ENCODE data around the gene TMEM232.

The TMEM232 gene

DNA sequence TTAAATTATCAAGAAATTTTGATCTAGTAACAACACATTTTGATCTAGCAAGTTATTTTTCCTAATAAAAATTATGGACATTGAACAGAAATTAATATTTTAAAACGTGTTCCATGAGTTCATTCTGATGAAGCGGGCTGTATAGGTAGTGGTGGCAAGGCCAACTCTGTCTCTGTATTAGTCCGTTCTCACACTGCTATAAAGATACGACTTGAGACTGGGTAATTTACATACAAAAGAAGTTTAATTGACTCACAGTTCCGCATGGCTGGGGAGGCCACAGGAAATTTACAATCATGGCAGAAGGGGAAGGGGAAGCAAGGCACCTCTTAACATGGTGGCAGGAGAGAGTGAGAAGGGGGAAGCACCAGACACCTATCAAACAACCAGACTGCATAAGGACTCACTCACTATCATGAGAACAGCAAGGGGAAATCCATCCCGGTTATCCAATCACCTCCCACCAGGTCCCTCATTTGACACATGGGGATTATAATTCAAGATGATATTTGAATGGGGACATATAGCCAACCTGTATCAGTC, 61.2 kb downstream of the TMEM232 start:
- Histone ChIP-seq H3F3A (ENCODE audit: control insufficient read depth, insufficient read depth) (no peaks in the 10 kb centered on the region), H4K20me1 (ENCODE audit: control insufficient read depth, insufficient read depth, low read depth, low read length) (no peaks in the 10 kb centered on the region), H3K4me1 (ENCODE audit: control insufficient read depth, low read length) (peaks cover 12% of the 10 kb centered on the region), H3K9me2 (replicated peaks; ENCODE audit: control insufficient read depth, low read length) (no peaks in the 10 kb centered on the region), H3K36me3 (ENCODE audit: control insufficient read depth, low read length) (no peaks in the 10 kb centered on the region), H3K27me3 (ENCODE audit: control insufficient read depth, low read length) (no peaks in the 10 kb centered on the region), H3K4me3 (ENCODE audit: low read length) (no peak overlapping the region), H3K4me2 (ENCODE audit: low read length) (no peak overlapping the region), H3K79me2 (ENCODE audit: control insufficient read depth, low read length) (no peaks in the 10 kb centered on the region), H3K9me3 (ENCODE audit: control insufficient read depth, insufficient read depth, low read length) (no peaks in the 10 kb centered on the region), H3K27ac (ENCODE audit: low read depth, low read length) (no peak overlapping the region)
- TF ChIP-seq, protein P1, sequence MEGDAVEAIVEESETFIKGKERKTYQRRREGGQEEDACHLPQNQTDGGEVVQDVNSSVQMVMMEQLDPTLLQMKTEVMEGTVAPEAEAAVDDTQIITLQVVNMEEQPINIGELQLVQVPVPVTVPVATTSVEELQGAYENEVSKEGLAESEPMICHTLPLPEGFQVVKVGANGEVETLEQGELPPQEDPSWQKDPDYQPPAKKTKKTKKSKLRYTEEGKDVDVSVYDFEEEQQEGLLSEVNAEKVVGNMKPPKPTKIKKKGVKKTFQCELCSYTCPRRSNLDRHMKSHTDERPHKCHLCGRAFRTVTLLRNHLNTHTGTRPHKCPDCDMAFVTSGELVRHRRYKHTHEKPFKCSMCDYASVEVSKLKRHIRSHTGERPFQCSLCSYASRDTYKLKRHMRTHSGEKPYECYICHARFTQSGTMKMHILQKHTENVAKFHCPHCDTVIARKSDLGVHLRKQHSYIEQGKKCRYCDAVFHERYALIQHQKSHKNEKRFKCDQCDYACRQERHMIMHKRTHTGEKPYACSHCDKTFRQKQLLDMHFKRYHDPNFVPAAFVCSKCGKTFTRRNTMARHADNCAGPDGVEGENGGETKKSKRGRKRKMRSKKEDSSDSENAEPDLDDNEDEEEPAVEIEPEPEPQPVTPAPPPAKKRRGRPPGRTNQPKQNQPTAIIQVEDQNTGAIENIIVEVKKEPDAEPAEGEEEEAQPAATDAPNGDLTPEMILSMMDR (IDR thresholded peaks at IDR 0.05; ENCODE audit: low read depth, low read length, poor library complexity, severe bottlenecking) = no peak
- TF ChIP-seq EZH2phosphoT487 (IDR thresholded peaks at IDR 0.05; ENCODE audit: borderline replicate concordance, low read length) = no peak

- Histone ChIP-seq H3K4me2 (ENCODE audit: low read length) (no peak overlapping the region), H3K27ac (ENCODE audit: low read depth, low read length) (no peak overlapping the region), H3K9me2 (replicated peaks; ENCODE audit: control insufficient read depth, low read length) (no peaks in the 10 kb centered on the region), H3K4me1 (ENCODE audit: control insufficient read depth, low read length) (peaks cover 12% of the 10 kb centered on the region), H3F3A (ENCODE audit: control insufficient read depth, insufficient read depth) (no peaks in the 10 kb centered on the region), H4K20me1 (ENCODE audit: control insufficient read depth, insufficient read depth, low read depth, low read length) (no peaks in the 10 kb centered on the region), H3K9me3 (ENCODE audit: control insufficient read depth, insufficient read depth, low read length) (no peaks in the 10 kb centered on the region), H3K27me3 (ENCODE audit: control insufficient read depth, low read length) (no peaks in the 10 kb centered on the region), H3K79me2 (ENCODE audit: control insufficient read depth, low read length) (no peaks in the 10 kb centered on the region), H3K4me3 (ENCODE audit: low read length) (no peak overlapping the region), H3K36me3 (ENCODE audit: control insufficient read depth, low read length) (no peaks in the 10 kb centered on the region)
- TF ChIP-seq, protein P1 (IDR thresholded peaks at IDR 0.05; ENCODE audit: low read depth, low read length, poor library complexity, severe bottlenecking) = no peak
- no peak for TF ChIP-seq EZH2phosphoT487 (IDR thresholded peaks at IDR 0.05; ENCODE audit: borderline replicate concordance, low read length)
Measured at GRCh38 chr5:110663525-110663924, 62.9 kb downstream of the TMEM232 start.

- Histone ChIP-seq H4K20me1 (ENCODE audit: control insufficient read depth, insufficient read depth, low read depth, low read length) (no peaks in the 10 kb centered on the region), H3K9me3 (ENCODE audit: control insufficient read depth, insufficient read depth, low read length) (no peaks in the 10 kb centered on the region), H3K27me3 (ENCODE audit: control insufficient read depth, low read length) (no peaks in the 10 kb centered on the region), H3K4me1 (ENCODE audit: control insufficient read depth, low read length) (no peaks in the 10 kb centered on the region), H3K4me2 (ENCODE audit: low read length) (no peak overlapping the region), H3K36me3 (ENCODE audit: control insufficient read depth, low read length) (no peaks in the 10 kb centered on the region), H3K79me2 (ENCODE audit: control insufficient read depth, low read length) (no peaks in the 10 kb centered on the region), H3K27ac (ENCODE audit: low read depth, low read length) (no peak overlapping the region), H3K4me3 (ENCODE audit: low read length) (no peak overlapping the region), H3F3A (ENCODE audit: control insufficient read depth, insufficient read depth) (no peaks in the 10 kb centered on the region), H3K9me2 (replicated peaks; ENCODE audit: control insufficient read depth, low read length) (no peaks in the 10 kb centered on the region)
- TF ChIP-seq EZH2phosphoT487 (IDR thresholded peaks at IDR 0.05; ENCODE audit: borderline replicate concordance, low read length) = no peak
- TF ChIP-seq, protein P1 (IDR thresholded peaks at IDR 0.05; ENCODE audit: low read depth, low read length, poor library complexity, severe bottlenecking) = no peak
Measured at GRCh38 chr5:110658006-110658405, 68.5 kb downstream of the TMEM232 start.
